Fibroblast of villous mesenchyme (primary cell): ENCODE data around the gene NEK8. TPM values are rescaled to one million over a fixed set of nuclear protein-coding genes. Genes with fewer than 3 reads are reported as not detected.
A peak's percentile ranks its signal among the peaks of the same experiment; 100 is the strongest.

Source experiments
- DNase-seq: peaks from one replicate; pipeline ENCODE4 v3.0.0-alpha.2; 2010; ENCODE audit warnings: low read depth
- H3K4me3 ChIP-seq: 2 replicates; pipeline ENCODE4 v1.5.1; 2011; ENCODE audit warnings: low read depth, mild to moderate bottlenecking, low read length
- total RNA-seq: library from RNA; depleted of rRNA; stranded (reverse); fragments of >200 nt; gene quantifications from 2 replicates; pipeline ENCODE4 v1.2.3, GENCODE V29; 2012
- TF ChIP-seq, protein P1 (sequence below): IDR thresholded peaks from 2 replicates; pipeline ENCODE4 v1.5.1; 2012; ENCODE audit warnings: low read depth, mild to moderate bottlenecking, low read length; ENCODE audit not compliant: insufficient read depth

NEK8 gene
- total RNA-seq, 1 donor, result 2.2 TPM

DNA sequence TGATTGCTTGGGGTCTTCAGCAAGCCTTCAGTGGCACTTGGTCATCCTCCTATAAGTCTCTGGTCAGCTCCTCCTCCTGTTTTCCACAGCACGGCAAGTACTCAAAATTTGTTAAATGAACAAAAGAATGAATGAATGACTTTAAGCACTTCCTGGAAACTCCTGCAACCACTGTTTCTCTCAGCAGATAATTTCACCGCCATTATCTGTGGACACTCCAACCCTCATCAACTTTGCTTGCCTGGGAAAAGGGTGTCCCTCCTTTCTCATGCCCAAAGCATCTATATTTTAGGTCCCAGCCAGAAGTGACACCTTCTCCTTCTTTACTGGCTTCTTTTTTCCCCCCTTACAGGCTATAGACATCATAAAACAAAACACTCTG is 21.3 kb upstream of the NEK8 start:
- DNase-seq, result no peak
- TF ChIP-seq, protein P1, sequence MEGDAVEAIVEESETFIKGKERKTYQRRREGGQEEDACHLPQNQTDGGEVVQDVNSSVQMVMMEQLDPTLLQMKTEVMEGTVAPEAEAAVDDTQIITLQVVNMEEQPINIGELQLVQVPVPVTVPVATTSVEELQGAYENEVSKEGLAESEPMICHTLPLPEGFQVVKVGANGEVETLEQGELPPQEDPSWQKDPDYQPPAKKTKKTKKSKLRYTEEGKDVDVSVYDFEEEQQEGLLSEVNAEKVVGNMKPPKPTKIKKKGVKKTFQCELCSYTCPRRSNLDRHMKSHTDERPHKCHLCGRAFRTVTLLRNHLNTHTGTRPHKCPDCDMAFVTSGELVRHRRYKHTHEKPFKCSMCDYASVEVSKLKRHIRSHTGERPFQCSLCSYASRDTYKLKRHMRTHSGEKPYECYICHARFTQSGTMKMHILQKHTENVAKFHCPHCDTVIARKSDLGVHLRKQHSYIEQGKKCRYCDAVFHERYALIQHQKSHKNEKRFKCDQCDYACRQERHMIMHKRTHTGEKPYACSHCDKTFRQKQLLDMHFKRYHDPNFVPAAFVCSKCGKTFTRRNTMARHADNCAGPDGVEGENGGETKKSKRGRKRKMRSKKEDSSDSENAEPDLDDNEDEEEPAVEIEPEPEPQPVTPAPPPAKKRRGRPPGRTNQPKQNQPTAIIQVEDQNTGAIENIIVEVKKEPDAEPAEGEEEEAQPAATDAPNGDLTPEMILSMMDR, result no peak

DNA sequence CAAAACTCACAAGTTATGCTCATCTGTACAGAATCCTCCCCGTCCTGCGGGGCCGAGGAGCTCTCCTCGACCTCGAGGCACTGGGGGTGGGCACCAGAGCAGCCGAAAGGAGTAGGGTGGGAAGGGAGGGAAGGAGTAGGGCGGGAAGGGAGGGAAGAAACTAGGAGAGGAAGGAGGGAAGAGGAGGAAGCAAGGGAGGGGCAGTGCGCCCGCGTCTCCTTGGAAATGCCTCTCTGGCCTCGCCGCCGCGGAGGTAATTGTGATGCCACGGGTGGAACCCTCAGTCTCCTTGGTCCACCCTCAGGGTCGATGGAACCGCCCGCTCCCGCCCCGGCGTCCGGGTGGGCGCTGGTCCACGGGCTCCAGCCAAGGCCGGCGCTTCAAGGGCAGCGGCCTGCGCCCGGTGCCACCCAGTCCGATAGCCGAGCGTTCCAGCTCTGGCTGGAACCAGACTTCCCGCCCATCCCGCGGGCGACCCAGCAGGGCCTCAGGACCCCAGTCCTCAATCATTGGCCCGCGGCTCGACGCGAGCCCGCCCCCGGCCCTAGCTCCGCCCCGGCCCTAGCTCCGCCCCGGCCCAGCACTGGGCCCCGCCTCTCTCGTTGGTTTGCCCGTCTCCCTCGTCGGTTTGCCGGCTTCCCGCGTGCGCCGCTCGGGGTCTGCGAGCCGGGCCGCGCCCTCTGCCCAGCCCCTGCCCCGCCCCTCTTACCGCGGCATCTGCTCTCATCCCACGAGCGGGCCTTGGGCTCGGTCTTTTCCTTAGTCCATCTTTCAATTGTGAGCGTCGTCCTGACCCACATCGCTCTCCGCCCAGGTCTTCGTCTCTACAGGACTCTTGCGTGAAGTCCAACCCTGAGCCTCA is 17.5 kb upstream of the NEK8 start:
- H3K4me3 ChIP-seq, result peak overlapping the region; percentile 51
- TF ChIP-seq, protein P1, result no peak
- peak; percentile 90 for DNase-seq

More for the DNA sequence above, 21.3 kb upstream of the NEK8 start:
- no peak overlapping the region for H3K4me3 ChIP-seq

DNA sequence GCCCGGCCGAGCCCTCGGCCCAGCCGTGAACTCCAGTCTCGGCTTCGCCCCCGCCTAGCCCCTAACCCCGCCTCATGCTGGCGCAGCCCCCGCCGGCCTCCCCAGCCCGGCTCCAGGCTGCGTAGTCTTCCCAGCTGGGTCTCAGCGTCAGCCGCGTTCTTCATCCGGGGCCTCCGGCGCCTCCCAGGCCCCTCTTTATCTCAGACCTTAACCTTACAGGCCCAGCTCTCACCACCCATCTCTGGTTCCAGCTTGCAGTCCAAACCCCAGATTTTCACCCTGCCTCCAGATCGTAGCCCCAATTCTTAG is 16.9 kb upstream of the NEK8 start, which contains the start of gene PROCA1:
PROCA1 (minus strand) TSS at position 166 of the 309 bp plus-strand sequence. CDS start 228 bp downstream, outside the sequence.
- no peak for DNase-seq
- TF ChIP-seq, protein P1, result no peak
- H3K4me3 ChIP-seq, result peak within 1 kb of the TSS; percentile 51

DNA sequence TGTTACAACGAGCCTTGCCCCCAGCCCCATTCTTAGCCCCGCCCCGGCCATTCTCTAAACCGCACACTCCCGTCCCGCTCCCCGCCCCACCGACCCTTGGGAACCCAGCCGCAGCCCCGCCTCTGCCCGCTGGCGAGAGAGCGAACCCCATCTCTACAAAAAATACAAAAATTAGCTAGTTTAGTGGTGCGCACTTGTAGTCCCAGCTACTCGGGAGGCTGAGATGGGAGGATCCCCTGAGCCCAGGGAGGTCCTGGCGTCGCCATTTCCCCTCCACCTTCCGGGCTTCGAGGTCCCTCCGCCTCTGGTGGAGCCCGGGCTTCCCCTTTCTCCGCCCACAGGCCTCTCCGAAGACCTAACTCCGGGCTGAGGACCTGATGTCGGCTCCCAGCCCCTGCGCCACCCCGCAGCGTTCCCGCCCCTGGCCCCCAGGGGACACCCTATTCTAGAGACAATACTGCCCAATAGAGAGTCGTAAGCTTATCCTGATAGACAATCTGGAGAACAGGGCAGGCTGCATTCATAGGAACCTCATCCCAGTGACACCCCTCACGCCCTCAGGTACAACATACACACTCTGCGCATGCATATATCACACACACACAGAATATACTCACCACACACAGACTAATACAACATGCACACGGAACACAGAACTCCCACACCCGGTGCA is 16.4 kb upstream of the NEK8 start:
- peak overlapping the region; percentile 51 for H3K4me3 ChIP-seq
- DNase-seq, result no peak
- TF ChIP-seq, protein P1, result no peak

DNA sequence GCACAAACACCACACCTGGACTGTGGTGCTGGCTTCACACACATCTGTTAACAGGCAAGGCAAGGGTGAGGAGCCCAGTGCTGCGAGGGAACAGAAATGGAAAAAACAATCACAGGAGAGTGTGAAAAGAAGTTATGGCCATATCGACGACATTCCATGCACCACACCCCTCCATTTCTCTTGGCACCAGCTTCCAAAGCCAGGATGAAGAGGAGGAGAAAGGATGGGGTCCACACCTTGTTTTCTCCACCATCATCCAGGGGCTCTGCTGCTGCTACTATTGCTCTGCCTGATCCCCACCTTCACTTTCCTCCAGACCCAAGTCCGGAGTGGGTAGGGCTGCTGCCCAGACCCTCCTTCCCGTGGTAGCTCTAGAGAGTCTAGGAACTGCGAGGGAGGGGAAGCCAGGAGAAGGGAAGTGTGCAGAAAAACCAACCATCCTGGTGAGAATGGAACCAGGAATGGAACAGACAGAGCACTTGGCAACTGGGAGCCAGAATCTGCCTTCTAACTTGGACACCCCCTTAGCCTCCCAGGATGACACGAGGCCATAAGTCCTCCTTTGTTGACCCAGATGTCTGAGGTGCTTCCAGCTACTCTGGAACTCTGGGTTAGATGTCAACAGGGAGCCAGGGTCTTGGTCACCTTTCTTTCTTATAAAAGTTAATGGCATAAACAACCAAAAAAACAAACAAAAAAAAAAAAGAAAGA is 15.7 kb upstream of the NEK8 start:
- H3K4me3 ChIP-seq, result no peak overlapping the region
- TF ChIP-seq, protein P1, result no peak
- no peak for DNase-seq

DNA sequence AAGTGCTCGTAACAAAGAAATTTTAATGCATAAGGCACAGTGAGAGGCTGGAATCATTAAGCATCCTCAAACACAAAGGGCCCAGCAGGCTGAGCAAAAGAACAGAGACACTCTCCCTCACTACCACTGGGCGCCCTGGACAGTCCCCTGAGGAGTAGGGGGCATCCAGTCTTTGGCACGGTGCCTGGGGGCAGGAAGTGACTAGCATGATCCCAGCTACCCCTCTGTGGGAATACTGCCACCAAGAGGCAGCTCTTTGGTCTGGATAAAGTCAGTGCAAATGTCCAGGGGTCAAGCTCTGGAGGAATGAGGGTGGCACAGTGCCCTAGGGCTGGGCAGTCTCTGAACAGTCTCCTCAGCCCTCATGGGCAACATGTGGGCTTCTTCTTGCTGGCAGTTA is 14.3 kb upstream of the NEK8 start:
- TF ChIP-seq, protein P1, result no peak
- no peak for DNase-seq
- no peak overlapping the region for H3K4me3 ChIP-seq
